Transverse colon (tissue), 3 donors: ENCODE results near the gene EED.

Source experiments
- POLR2A ChIP-seq: fragments of 450-650 bp; IDR thresholded peaks from one replicate; pipeline ENCODE4 v1.6.1; 2016; ENCODE audit warnings: antibody characterized with exemption, mild to moderate bottlenecking, moderate library complexity
- POLR2AphosphoS5 ChIP-seq, 3 donors: sonication (generic); formaldehyde crosslinking; IDR thresholded peaks; one replicate each; pipeline ENCODE4 v1.6.1; 2016; ENCODE audit warnings: antibody characterized with exemption in 3 of 3

DNA sequence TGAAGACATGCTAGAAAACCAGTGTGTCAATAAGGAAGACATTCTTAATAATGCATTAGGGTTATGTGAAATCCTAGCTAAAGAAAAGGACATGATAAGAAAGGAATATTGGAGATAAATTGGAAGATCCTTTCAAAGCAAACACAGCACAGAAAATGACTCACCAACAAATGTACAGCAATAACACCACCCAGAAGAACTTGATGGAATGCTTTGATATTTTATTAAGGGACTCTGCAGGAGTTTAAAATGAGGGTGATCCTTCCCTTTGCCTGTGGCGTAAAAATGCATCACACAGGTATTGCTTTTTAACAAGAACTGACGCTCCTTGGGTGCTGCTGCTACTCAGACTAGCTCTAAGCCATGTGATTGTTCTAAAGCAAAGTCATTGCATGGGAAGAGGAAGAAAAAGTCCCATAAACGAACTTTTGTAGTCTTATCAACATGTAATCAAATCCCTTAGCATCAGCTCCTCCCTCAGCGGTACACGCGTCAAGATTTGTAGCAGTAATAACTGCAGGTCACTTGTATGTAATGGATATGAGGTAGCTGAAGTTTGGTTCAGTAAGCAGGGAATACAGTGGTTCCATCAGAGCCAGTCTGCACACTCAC lies 48.4 kb upstream of the EED start:
- TF ChIP-seq POLR2A (no peak), POLR2AphosphoS5 (IDR thresholded peaks at IDR 0.05) (no peak)
